HepG2 (cell line): Measurements from ENCODE around the gene TP53I3. TPM values are rescaled to one million over a fixed set of nuclear protein-coding genes. Genes with fewer than 3 reads are reported as not detected.
A peak's percentile ranks its signal among the peaks of the same experiment; 100 is the strongest.

Source experiments
- CREB1 ChIP-seq, 2 experiments: fragments of 450-650 bp in 1 of 2; IDR thresholded peaks; 2 replicates each; pipeline ENCODE4 v1.6.1; 2016 to 2017; ENCODE audit warnings: control low read depth in 1 of 2, mild to moderate bottlenecking in 1 of 2, missing compliant biosample characterization in 1 of 2, missing genetic modification characterization in 1 of 2
- FOXJ3 ChIP-seq: sonication (generic); formaldehyde crosslinking; IDR thresholded peaks from 2 replicates; pipeline ENCODE4 v1.4.0; 2020; ENCODE audit warnings: missing genetic modification reagents, mild to moderate bottlenecking, borderline replicate concordance
- NFRKB ChIP-seq: fragments of 450-650 bp; IDR thresholded peaks from 2 replicates; pipeline ENCODE4 v1.6.1; 2017
- PATZ1 ChIP-seq: sonication (generic); formaldehyde crosslinking; IDR thresholded peaks from 2 replicates; pipeline ENCODE4 v1.4.0; 2020; ENCODE audit warnings: missing genetic modification reagents
- PHB2 ChIP-seq: fragments of 450-650 bp; IDR thresholded peaks from 2 replicates; pipeline ENCODE4 v1.6.1; 2018; ENCODE audit not compliant: partially characterized antibody
- TEAD2 ChIP-seq: sonication (generic); formaldehyde crosslinking; IDR thresholded peaks from 2 replicates; pipeline ENCODE4 v1.9.0; 2021; ENCODE audit warnings: missing genetic modification reagents
- YY1 ChIP-seq: IDR thresholded peaks from 2 replicates; pipeline ENCODE4 v1.6.1; 2011; ENCODE audit warnings: low read length, low read depth, moderate library complexity, mild to moderate bottlenecking; ENCODE audit not compliant: insufficient read depth, insufficient replicate concordance
- ZBTB21 ChIP-seq: sonication (generic); formaldehyde crosslinking; IDR thresholded peaks from 2 replicates; pipeline ENCODE4 v1.4.0; 2020; ENCODE audit warnings: missing genetic modification reagents
- ZHX2 ChIP-seq, 2 experiments: sonication (generic) in 1 of 2; formaldehyde crosslinking in 1 of 2; IDR thresholded peaks; 2 replicates each; pipeline versions ENCODE4 v1.6.1 to v1.9.0; 2014 to 2022; ENCODE audit warnings: antibody characterized with exemption in 1 of 2, borderline replicate concordance in 1 of 2, inconsistent platforms in 1 of 2, low read depth in 1 of 2, missing genetic modification reagents in 1 of 2
- ZNF143 ChIP-seq: sonication (generic); formaldehyde crosslinking; IDR thresholded peaks from 2 replicates; pipeline ENCODE4 v1.4.0; 2020; ENCODE audit warnings: missing genetic modification reagents
- ZNF275 ChIP-seq: sonication (generic); formaldehyde crosslinking; IDR thresholded peaks from 2 replicates; pipeline ENCODE4 v1.8.0; 2022; ENCODE audit warnings: missing genetic modification reagents, mild to moderate bottlenecking, inconsistent platforms, borderline replicate concordance
- ZNF383 ChIP-seq: sonication (generic); formaldehyde crosslinking; IDR thresholded peaks from 2 replicates; pipeline ENCODE4 v1.4.0; 2020; ENCODE audit warnings: missing genetic modification reagents, mild to moderate bottlenecking, borderline replicate concordance
- ZNF670 ChIP-seq: sonication (generic); formaldehyde crosslinking; IDR thresholded peaks from 2 replicates; pipeline ENCODE4 v1.8.0; 2022; ENCODE audit warnings: mild to moderate bottlenecking, missing genetic modification reagents, borderline replicate concordance
- ZNF710 ChIP-seq: sonication (generic); formaldehyde crosslinking; IDR thresholded peaks from 2 replicates; pipeline ENCODE4 v1.5.0; 2020; ENCODE audit warnings: mild to moderate bottlenecking, missing genetic modification reagents, borderline replicate concordance
- ZNF790 ChIP-seq: sonication (generic); formaldehyde crosslinking; IDR thresholded peaks from 2 replicates; pipeline ENCODE4 v1.8.0; 2022; ENCODE audit warnings: missing genetic modification reagents, mild to moderate bottlenecking, borderline replicate concordance
- ZNF792 ChIP-seq: IDR thresholded peaks from 2 replicates; pipeline ENCODE4 v1.6.1; 2016
- polyA plus RNA-seq, 8 experiments: library from polyadenylated mRNA; depleted of rRNA in 3 of 8; stranded (reverse) in 7 of 8; unstranded in 1 of 8; fragments of >200 nt; fragmentation: Illumina TruSeq in 4 of 8; extraction: Trizol in 4 of 8; gene quantifications; 2 replicates each; pipeline versions ENCODE4 v1.2.1 to v1.2.3, GENCODE V29; 2011 to 2016; ENCODE audit warnings: low read depth in 4 of 8, missing spikeins in 1 of 8, mixed read lengths in 1 of 8; ENCODE audit not compliant: insufficient read depth in 1 of 8
- total RNA-seq, 5 experiments: library from RNA; depleted of rRNA; stranded (reverse); fragments of >200 nt; fragmentation: Illumina TruSeq; extraction: Trizol; gene quantifications; 2 replicates each; pipeline ENCODE4 v1.2.3, GENCODE V29; 2016; ENCODE audit warnings: low read depth in 1 of 5

Gene TP53I3
- total and polyA plus RNA-seq, 2 of the 13 experiments (the other 11 are each of a cell fraction or from before 2014, with no cell fraction given) = 25.0 to 44.1 TPM

- peak; percentile 83 for TF ChIP-seq ZNF383 (CRISPR knock-in tag)
- TF ChIP-seq YY1 = peak; percentile 89
- no peak for TF ChIP-seq PHB2
- TF ChIP-seq CREB1 (IDR thresholded peaks at IDR 0.05) = no peak
- no peak for TF ChIP-seq CREB1 (CRISPR knock-in tag; IDR thresholded peaks at IDR 0.05)
- peak; percentile 73 for TF ChIP-seq ZNF275 (CRISPR knock-in tag)
- TF ChIP-seq PATZ1 (CRISPR knock-in tag) = peak; percentile 84
- TF ChIP-seq ZBTB21 (CRISPR knock-in tag) = peak; percentile 56; the same call in 1 of the 2 replicates
- TF ChIP-seq ZHX2 (IDR thresholded peaks at IDR 0.05; ENCODE audit: low read depth) = peak; percentile 53; the same call in 1 of the 2 replicates
- TF ChIP-seq ZHX2 (CRISPR knock-in tag; IDR thresholded peaks at IDR 0.05; ENCODE audit: borderline replicate concordance) = no peak
- TF ChIP-seq ZNF670 (CRISPR knock-in tag) = peak; percentile 87; the same call in 1 of the 2 replicates
- 0 out of 2 replicates have a peak, but pooled peaks have one; percentile 63 for TF ChIP-seq FOXJ3 (CRISPR knock-in tag)
- peak; percentile 66 for TF ChIP-seq ZNF143
- TF ChIP-seq ZNF792 (CRISPR knock-in tag) = peak; percentile 85
- no peak for TF ChIP-seq NFRKB
- no peak for TF ChIP-seq ZNF710
- TF ChIP-seq ZNF790 (CRISPR knock-in tag) = no peak
- no peak for TF ChIP-seq TEAD2 (CRISPR knock-in tag)
Observed at GRCh38 chr2:24083567-24084385, 858 bp downstream of the TP53I3 start (continued).
